ENCODE measurements around the gene TMPRSS11A. TPM values are rescaled to one million over a fixed set of nuclear protein-coding genes. Genes with fewer than 3 reads are reported as not detected.

The TMPRSS11A gene
- polyA plus RNA-seq, 6 donors from 2014 or later = not detected

GRCh38 chr4:67933038-67933437 is 30.3 kb downstream of the TMPRSS11A start:
- Mint-ChIP-seq H3K9me3 (peaks cover 0 to 2% (median 0%) of the 10 kb centered on the region in 7 donors), H3K36me3 (no peaks in the 10 kb centered on the region), H3K27ac (no peak overlapping the region), H3K27me3 (peaks cover 0 to 8% (median 5%) of the 10 kb centered on the region in 3 donors), H3K4me1 (no peaks in the 10 kb centered on the region), H3K4me3 (no peak overlapping the region)
- DNase-seq (no peak), ATAC-seq (ENCODE audit: low read depth in 2 of 2) (no peak)

GRCh38 chr4:67931256-67931655 is 32.0 kb downstream of the TMPRSS11A start:
- DNase-seq = no peak
- no peak for ATAC-seq (ENCODE audit: low read depth in 2 of 2)
- H3K27ac Mint-ChIP-seq = no peak overlapping the region
- H3K4me1 Mint-ChIP-seq = no peaks in the 10 kb centered on the region
- H3K4me3 Mint-ChIP-seq = no peak overlapping the region
- H3K27me3 Mint-ChIP-seq = peaks cover 0 to 8% (median 5%) of the 10 kb centered on the region in 3 donors
- no peaks in the 10 kb centered on the region for H3K36me3 Mint-ChIP-seq
- H3K9me3 Mint-ChIP-seq = no peaks in the 10 kb centered on the region

- Mint-ChIP-seq H3K36me3 (no peaks in the 10 kb centered on the region), H3K27ac (no peak overlapping the region), H3K9me3 (peaks cover 0 to 4% (median under 1%) of the 10 kb centered on the region in 7 donors), H3K4me3 (no peak overlapping the region), H3K4me1 (no peaks in the 10 kb centered on the region), H3K27me3 (peaks cover 0 to 8% (median 5%) of the 10 kb centered on the region in 3 donors)
- DNase-seq = no peak
- no peak for ATAC-seq (ENCODE audit: low read depth in 2 of 2)
Observed at GRCh38 chr4:67929426-67929825, 33.9 kb downstream of the TMPRSS11A start.

- Mint-ChIP-seq H3K4me3 (no peak overlapping the region), H3K27ac (no peak overlapping the region), H3K36me3 (no peaks in the 10 kb centered on the region), H3K9me3 (peaks cover 0 to 12% (median 5%) of the 10 kb centered on the region in 7 donors), H3K4me1 (no peaks in the 10 kb centered on the region), H3K27me3 (peaks cover 0 to 8% (median 5%) of the 10 kb centered on the region in 3 donors)
- DNase-seq = no peak
- no peak for ATAC-seq (ENCODE audit: low read depth in 2 of 2)
Observed at GRCh38 chr4:67928546-67928945, 34.7 kb downstream of the TMPRSS11A start.

- peaks cover 0 to 12% (median 5%) of the 10 kb centered on the region in 7 donors for H3K9me3 Mint-ChIP-seq
- DNase-seq (no peak), ATAC-seq (ENCODE audit: low read depth in 2 of 2) (no peak)
- H3K27ac Mint-ChIP-seq = no peak overlapping the region
- no peaks in the 10 kb centered on the region for H3K36me3 Mint-ChIP-seq
- H3K27me3 Mint-ChIP-seq = peaks cover 0 to 8% (median 5%) of the 10 kb centered on the region in 3 donors
- no peaks in the 10 kb centered on the region for H3K4me1 Mint-ChIP-seq
- H3K4me3 Mint-ChIP-seq = no peak overlapping the region
Observed at GRCh38 chr4:67927251-67927650, 36.0 kb downstream of the TMPRSS11A start.

- Mint-ChIP-seq H3K9me3 (peaks cover 0 to 12% (median 5%) of the 10 kb centered on the region in 7 donors), H3K27ac (no peak overlapping the region), H3K27me3 (peaks cover 0 to 8% (median 5%) of the 10 kb centered on the region in 3 donors), H3K4me1 (no peaks in the 10 kb centered on the region), H3K36me3 (no peaks in the 10 kb centered on the region), H3K4me3 (no peak overlapping the region)
- DNase-seq = no peak
- ATAC-seq (ENCODE audit: low read depth in 2 of 2) = no peak
Observed at GRCh38 chr4:67926485-67926884, 36.8 kb downstream of the TMPRSS11A start.

GRCh38 chr4:67922697-67923096 is 40.6 kb downstream of the TMPRSS11A start:
- no peaks in the 10 kb centered on the region for H3K36me3 Mint-ChIP-seq

GRCh38 chr4:67918428-67918827 is 44.9 kb downstream of the TMPRSS11A start:
- no peaks in the 10 kb centered on the region for H3K36me3 Mint-ChIP-seq
- H3K27ac Mint-ChIP-seq = no peak overlapping the region
- H3K4me1 Mint-ChIP-seq = no peaks in the 10 kb centered on the region
- H3K4me3 Mint-ChIP-seq = no peak overlapping the region
- ATAC-seq (ENCODE audit: low read depth in 2 of 2) (no peak), DNase-seq (no peak)
- H3K9me3 Mint-ChIP-seq = no peaks in the 10 kb centered on the region
- no peaks in the 10 kb centered on the region for H3K27me3 Mint-ChIP-seq

More at GRCh38 chr4:67922697-67923096, 40.6 kb downstream of the TMPRSS11A start:
- Mint-ChIP-seq H3K4me3 (no peak overlapping the region), H3K27ac (no peak overlapping the region), H3K4me1 (no peaks in the 10 kb centered on the region), H3K27me3 (no peaks in the 10 kb centered on the region), H3K9me3 (peaks cover 0 to 12% (median 5%) of the 10 kb centered on the region in 7 donors)
- no peak for ATAC-seq (ENCODE audit: low read depth in 2 of 2)
- no peak for DNase-seq

GRCh38 chr4:67915400-67915966 is 47.8 kb downstream of the TMPRSS11A start:
- Mint-ChIP-seq H3K27ac (no peak overlapping the region), H3K9me3 (no peaks in the 10 kb centered on the region), H3K27me3 (peaks cover 0 to 5% (median 0%) of the 10 kb centered on the region in 3 donors), H3K4me1 (no peaks in the 10 kb centered on the region), H3K4me3 (no peak overlapping the region), H3K36me3 (no peaks in the 10 kb centered on the region)
- DNase-seq = no peak
- ATAC-seq (ENCODE audit: low read depth in 2 of 2) = no peak

- Mint-ChIP-seq H3K4me3 (no peak overlapping the region), H3K27ac (no peak overlapping the region), H3K27me3 (peaks cover 0 to 5% (median 0%) of the 10 kb centered on the region in 3 donors), H3K36me3 (no peaks in the 10 kb centered on the region), H3K4me1 (no peaks in the 10 kb centered on the region), H3K9me3 (no peaks in the 10 kb centered on the region)
- no peak for DNase-seq
- ATAC-seq (ENCODE audit: low read depth in 2 of 2) = no peak
Observed at GRCh38 chr4:67912080-67912479, 51.2 kb downstream of the TMPRSS11A start.

- ATAC-seq (ENCODE audit: low read depth in 2 of 2) = no peak
- H3K4me3 Mint-ChIP-seq = no peak overlapping the region
- no peak overlapping the region for H3K27ac Mint-ChIP-seq
- H3K9me3 Mint-ChIP-seq = no peaks in the 10 kb centered on the region
- no peak for DNase-seq
- no peaks in the 10 kb centered on the region for H3K4me1 Mint-ChIP-seq
- no peaks in the 10 kb centered on the region for H3K36me3 Mint-ChIP-seq
- H3K27me3 Mint-ChIP-seq = peaks cover 0 to 5% (median 0%) of the 10 kb centered on the region in 3 donors
Observed at GRCh38 chr4:67911638-67912037, 51.7 kb downstream of the TMPRSS11A start.

GRCh38 chr4:67911141-67911540 is 52.2 kb downstream of the TMPRSS11A start:
- Mint-ChIP-seq H3K4me1 (no peaks in the 10 kb centered on the region), H3K27ac (no peak overlapping the region), H3K4me3 (no peak overlapping the region), H3K27me3 (peaks cover 0 to 5% (median 0%) of the 10 kb centered on the region in 3 donors), H3K9me3 (peaks cover 0 to 2% (median 0%) of the 10 kb centered on the region in 7 donors), H3K36me3 (peaks cover 0 to 3% of the 10 kb centered on the region in 2 donors)
- ATAC-seq (ENCODE audit: low read depth in 2 of 2) (no peak), DNase-seq (no peak)

GRCh38 chr4:67910585-67910905 is 52.7 kb downstream of the TMPRSS11A start:
- Mint-ChIP-seq H3K27ac (no peak overlapping the region), H3K4me1 (no peaks in the 10 kb centered on the region), H3K9me3 (peaks cover 0 to 8% (median 4%) of the 10 kb centered on the region in 7 donors), H3K27me3 (peaks cover 0 to 5% (median 0%) of the 10 kb centered on the region in 3 donors), H3K4me3 (no peak overlapping the region), H3K36me3 (peaks cover 0 to 9% of the 10 kb centered on the region in 2 donors)
- DNase-seq = no peak
- no peak for ATAC-seq (ENCODE audit: low read depth in 2 of 2)

GRCh38 chr4:67909905-67910584 is 53.2 kb downstream of the TMPRSS11A start:
- peaks cover 0 to 5% (median 0%) of the 10 kb centered on the region in 3 donors for H3K27me3 Mint-ChIP-seq
- no peak overlapping the region for H3K4me3 Mint-ChIP-seq
- peaks cover 0 to 12% of the 10 kb centered on the region in 2 donors for H3K36me3 Mint-ChIP-seq
- DNase-seq = no peak
- peaks cover 0 to 13% (median 6%) of the 10 kb centered on the region in 7 donors for H3K9me3 Mint-ChIP-seq
- no peaks in the 10 kb centered on the region for H3K4me1 Mint-ChIP-seq
- no peak overlapping the region for H3K27ac Mint-ChIP-seq
- no peak for ATAC-seq (ENCODE audit: low read depth in 2 of 2)
